Activated CD8-positive, alpha-beta memory T cell treated with anti-CD3 and anti-CD28 coated beads, Interleukin-2, amount 10 ng/mL, durations not matched to agents 7 days and 5 days (primary cell): ENCODE results near the gene GLP1R. TPM values are rescaled to one million over a fixed set of nuclear protein-coding genes. Genes with fewer than 3 reads are reported as not detected.

Experiments
- ATAC-seq: fragments of 150-1000 bp; cut with Tn5 transposase; one replicate; pipeline ENCODE4 v1.10.0; 2021; ENCODE audit warnings: moderate library complexity
- CTCF ChIA-PET: fragments of 350-600 bp; sonication (Branson Sonifier 250); formaldehyde crosslinking; loops from one replicate; lab custom pipeline; 2021; ENCODE audit warnings: antibody characterized with exemption; lab: Charles Lee
- DNase-seq: peaks from one replicate; pipeline ENCODE4 v3.0.0-alpha.2; 2020
- H3K27ac Mint-ChIP-seq: one replicate; pipeline ENCODE4 v1.8.0; 2021; ENCODE audit warnings: mild to moderate bottlenecking, mixed read lengths
- H3K27me3 Mint-ChIP-seq: one replicate; pipeline ENCODE4 v1.8.0; 2021; ENCODE audit warnings: mixed read lengths
- H3K36me3 Mint-ChIP-seq: one replicate; pipeline ENCODE4 v1.8.0; 2021; ENCODE audit warnings: mild to moderate bottlenecking, mixed read lengths
- H3K4me1 Mint-ChIP-seq: one replicate; pipeline ENCODE4 v1.8.0; 2021; ENCODE audit warnings: mixed read lengths
- H3K4me3 Mint-ChIP-seq: one replicate; pipeline ENCODE4 v1.8.0; 2021; ENCODE audit warnings: mild to moderate bottlenecking, moderate library complexity, mixed read lengths
- H3K9me3 Mint-ChIP-seq: one replicate; pipeline ENCODE4 v1.8.0; 2022; ENCODE audit warnings: low read depth, mixed read lengths
- total RNA-seq, 2 experiments: library from RNA; stranded (reverse); gene quantifications; one replicate each; pipeline ENCODE4 v1.2.3, GENCODE V29; 2021

Gene GLP1R
- not detected for total RNA-seq

GRCh38 chr6:39048481-39049399, at the start of gene GLP1R:
Gene GLP1R, plus strand, starts transcription at chr6:39048781. Its CDS starts 60 bp downstream, at chr6:39048841.
- no peak for DNase-seq
- peak; percentile 46 for ATAC-seq
- Mint-ChIP-seq H3K4me3 (no peak within 1 kb of the TSS), H3K27me3 (peaks cover 57% of the 10 kb centered on the region), H3K9me3 (no peaks in the 10 kb centered on the region), H3K36me3 (no peaks in the 10 kb centered on the region), H3K27ac (no peak within 1 kb of the TSS), H3K4me1 (peaks cover 23% of the 10 kb centered on the region)
- CTCF ChIA-PET = interaction anchor here (0.9 to 1.0 kb wide), 2 partner anchors 19 kb away, joined by 3 read pairs; no protein-coding TSS in a partner anchor

DNA sequence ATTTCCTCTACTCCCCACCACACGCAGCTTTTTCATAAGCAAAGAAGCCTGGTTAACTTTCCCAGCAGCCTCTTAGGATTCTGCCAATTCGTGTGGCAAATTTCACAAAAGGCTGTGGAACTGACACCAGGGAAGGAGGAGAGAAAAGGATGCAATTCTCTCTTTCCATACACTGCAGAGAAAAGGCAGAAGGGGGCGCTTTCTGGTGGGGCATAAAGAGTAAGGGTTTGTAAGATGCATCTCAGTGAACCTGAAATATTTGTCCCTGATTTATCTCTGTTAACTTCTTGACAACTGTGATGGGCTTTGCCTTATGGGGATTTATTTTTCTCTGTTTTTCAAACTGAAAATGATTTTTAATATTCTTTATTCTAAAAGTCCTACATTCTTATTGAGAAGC, 45.5 kb upstream of the GLP1R start:
- DNase-seq = no peak
- no peaks in the 10 kb centered on the region for H3K9me3 Mint-ChIP-seq
- ATAC-seq = no peak
- H3K4me3 Mint-ChIP-seq = no peak overlapping the region
- no peaks in the 10 kb centered on the region for H3K4me1 Mint-ChIP-seq
- CTCF ChIA-PET = interaction anchor here (1.2 to 1.4 kb wide), 3 partner anchors 89 to 307 kb away, joined by 3 to 6 read pairs (median 5); no protein-coding TSS in a partner anchor
- no peaks in the 10 kb centered on the region for H3K36me3 Mint-ChIP-seq
- H3K27me3 Mint-ChIP-seq = peaks cover 67% of the 10 kb centered on the region
- no peak overlapping the region for H3K27ac Mint-ChIP-seq

DNA sequence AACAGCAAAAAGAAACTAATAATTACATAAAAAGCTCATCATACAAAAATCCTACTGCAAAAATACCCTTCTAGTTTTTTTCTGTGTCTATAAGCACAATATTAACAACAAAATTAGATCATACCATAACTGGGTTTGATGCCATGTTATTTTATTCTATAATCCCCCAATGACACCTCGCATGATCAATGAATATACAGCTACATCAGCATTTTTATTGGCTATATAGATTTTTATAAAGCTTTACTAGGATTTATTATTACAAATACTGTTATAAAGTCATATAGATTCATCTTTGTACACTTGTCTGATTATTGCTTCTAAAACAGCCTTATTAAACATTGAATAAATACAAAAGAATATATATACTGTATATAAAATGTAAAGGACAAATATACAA, 45.1 kb upstream of the GLP1R start:
- peaks cover 70% of the 10 kb centered on the region for H3K27me3 Mint-ChIP-seq

GRCh38 chr6:39004801-39005200, 43.8 kb upstream of the GLP1R start:
- no peak overlapping the region for H3K4me3 Mint-ChIP-seq
- H3K9me3 Mint-ChIP-seq = no peaks in the 10 kb centered on the region
- CTCF ChIA-PET = no interaction called here
- ATAC-seq = no peak
- no peaks in the 10 kb centered on the region for H3K36me3 Mint-ChIP-seq
- no peak for DNase-seq
- H3K27ac Mint-ChIP-seq = no peak overlapping the region
- no peaks in the 10 kb centered on the region for H3K4me1 Mint-ChIP-seq
- H3K27me3 Mint-ChIP-seq = peaks cover 73% of the 10 kb centered on the region

More for the DNA sequence above, 45.1 kb upstream of the GLP1R start:
- Mint-ChIP-seq H3K27ac (no peak overlapping the region), H3K9me3 (no peaks in the 10 kb centered on the region), H3K36me3 (no peaks in the 10 kb centered on the region), H3K4me1 (no peaks in the 10 kb centered on the region), H3K4me3 (no peak overlapping the region)
- ATAC-seq (no peak), DNase-seq (no peak)
- CTCF ChIA-PET = interaction anchor here (1.3 to 1.4 kb wide), 2 partner anchors 89 to 299 kb away, joined by 3 to 6 read pairs; no protein-coding TSS in a partner anchor

GRCh38 chr6:39005774-39006173, 42.8 kb upstream of the GLP1R start:
- Mint-ChIP-seq H3K9me3 (no peaks in the 10 kb centered on the region), H3K27ac (no peak overlapping the region), H3K27me3 (peaks cover 70% of the 10 kb centered on the region), H3K4me1 (no peaks in the 10 kb centered on the region), H3K4me3 (no peak overlapping the region), H3K36me3 (no peaks in the 10 kb centered on the region)
- CTCF ChIA-PET = no interaction called here
- DNase-seq (no peak), ATAC-seq (no peak)

GRCh38 chr6:39007575-39007974, 41.0 kb upstream of the GLP1R start:
- Mint-ChIP-seq H3K4me1 (no peaks in the 10 kb centered on the region), H3K9me3 (no peaks in the 10 kb centered on the region), H3K27ac (no peak overlapping the region), H3K27me3 (peaks cover 75% of the 10 kb centered on the region), H3K36me3 (no peaks in the 10 kb centered on the region), H3K4me3 (no peak overlapping the region)
- no peak for DNase-seq
- CTCF ChIA-PET = no interaction called here
- no peak for ATAC-seq

- Mint-ChIP-seq H3K4me1 (no peaks in the 10 kb centered on the region), H3K36me3 (no peaks in the 10 kb centered on the region), H3K4me3 (no peak overlapping the region), H3K9me3 (no peaks in the 10 kb centered on the region), H3K27me3 (peaks cover 81% of the 10 kb centered on the region), H3K27ac (no peak overlapping the region)
- CTCF ChIA-PET = interaction anchor here (0.6 to 1.3 kb wide), 4 partner anchors 12 to 301 kb away, joined by 3 read pairs; partner anchors contain the start of gene KCNK5
- no peak for DNase-seq
- ATAC-seq = no peak
Observed at GRCh38 chr6:39008737-39009136, 39.8 kb upstream of the GLP1R start.

DNA sequence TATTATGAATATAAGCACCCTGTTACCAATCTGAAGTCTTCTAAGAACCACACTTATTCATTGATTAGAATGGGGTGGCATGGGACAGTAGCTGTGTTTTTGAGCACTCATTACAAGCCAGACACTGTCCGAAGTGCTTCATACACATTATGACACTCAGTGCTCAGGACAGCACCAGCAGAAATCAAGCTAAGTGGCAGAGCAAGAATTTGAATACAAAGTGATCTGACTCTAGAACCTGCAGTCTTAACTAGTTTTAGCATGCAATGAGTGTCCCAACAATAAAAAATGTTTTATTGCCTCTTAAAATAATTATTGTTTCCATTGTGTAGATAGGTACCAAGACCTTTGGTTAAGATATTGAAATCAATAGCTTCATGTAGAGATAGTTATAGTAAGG, 39.1 kb upstream of the GLP1R start:
- H3K9me3 Mint-ChIP-seq = no peaks in the 10 kb centered on the region
- H3K4me1 Mint-ChIP-seq = no peaks in the 10 kb centered on the region
- H3K27ac Mint-ChIP-seq = no peak overlapping the region
- no peak overlapping the region for H3K4me3 Mint-ChIP-seq
- CTCF ChIA-PET = interaction anchor here (1.1 to 1.3 kb wide), 2 partner anchors 13 to 300 kb away, joined by 3 to 5 read pairs; no protein-coding TSS in a partner anchor
- peaks cover 81% of the 10 kb centered on the region for H3K27me3 Mint-ChIP-seq
- ATAC-seq = no peak
- no peaks in the 10 kb centered on the region for H3K36me3 Mint-ChIP-seq
- no peak for DNase-seq

GRCh38 chr6:39016839-39017546, 31.6 kb upstream of the GLP1R start:
- peaks cover 30% of the 10 kb centered on the region for H3K27me3 Mint-ChIP-seq
- ATAC-seq (no peak), DNase-seq (no peak)
- H3K36me3 Mint-ChIP-seq = no peaks in the 10 kb centered on the region
- no peak overlapping the region for H3K27ac Mint-ChIP-seq
- no peaks in the 10 kb centered on the region for H3K4me1 Mint-ChIP-seq
- CTCF ChIA-PET = interaction anchor here (1.1 kb wide), 1 partner anchor 14 kb away, joined by 3 read pairs; no protein-coding TSS in a partner anchor
- H3K9me3 Mint-ChIP-seq = no peaks in the 10 kb centered on the region
- no peak overlapping the region for H3K4me3 Mint-ChIP-seq

GRCh38 chr6:39017547-39017880, 31.1 kb upstream of the GLP1R start:
- no peaks in the 10 kb centered on the region for H3K4me1 Mint-ChIP-seq
- no peaks in the 10 kb centered on the region for H3K9me3 Mint-ChIP-seq
- CTCF ChIA-PET = interaction anchor here (1.1 kb wide), 1 partner anchor 13 kb away, joined by 3 read pairs; no protein-coding TSS in a partner anchor
- no peak overlapping the region for H3K4me3 Mint-ChIP-seq
- ATAC-seq (no peak), DNase-seq (no peak)
- H3K27me3 Mint-ChIP-seq = peaks cover 25% of the 10 kb centered on the region
- H3K36me3 Mint-ChIP-seq = no peaks in the 10 kb centered on the region
- H3K27ac Mint-ChIP-seq = no peak overlapping the region

- Mint-ChIP-seq H3K27ac (no peak overlapping the region), H3K36me3 (no peaks in the 10 kb centered on the region), H3K4me3 (no peak overlapping the region), H3K4me1 (no peaks in the 10 kb centered on the region), H3K27me3 (peaks cover 20% of the 10 kb centered on the region), H3K9me3 (no peaks in the 10 kb centered on the region)
- ATAC-seq (no peak), DNase-seq (no peak)
- CTCF ChIA-PET = no interaction called here
Observed at GRCh38 chr6:39018103-39018502, 30.5 kb upstream of the GLP1R start.

GRCh38 chr6:39020136-39020535, 28.4 kb upstream of the GLP1R start:
- H3K4me3 Mint-ChIP-seq = no peak overlapping the region
- no peaks in the 10 kb centered on the region for H3K36me3 Mint-ChIP-seq
- H3K9me3 Mint-ChIP-seq = no peaks in the 10 kb centered on the region
- no peaks in the 10 kb centered on the region for H3K4me1 Mint-ChIP-seq
- peaks cover 14% of the 10 kb centered on the region for H3K27me3 Mint-ChIP-seq
- CTCF ChIA-PET = interaction anchor here (1.3 kb wide), 1 partner anchor 12 kb away, joined by 3 read pairs; no protein-coding TSS in a partner anchor
- ATAC-seq = no peak
- H3K27ac Mint-ChIP-seq = no peak overlapping the region
- DNase-seq = no peak

DNA sequence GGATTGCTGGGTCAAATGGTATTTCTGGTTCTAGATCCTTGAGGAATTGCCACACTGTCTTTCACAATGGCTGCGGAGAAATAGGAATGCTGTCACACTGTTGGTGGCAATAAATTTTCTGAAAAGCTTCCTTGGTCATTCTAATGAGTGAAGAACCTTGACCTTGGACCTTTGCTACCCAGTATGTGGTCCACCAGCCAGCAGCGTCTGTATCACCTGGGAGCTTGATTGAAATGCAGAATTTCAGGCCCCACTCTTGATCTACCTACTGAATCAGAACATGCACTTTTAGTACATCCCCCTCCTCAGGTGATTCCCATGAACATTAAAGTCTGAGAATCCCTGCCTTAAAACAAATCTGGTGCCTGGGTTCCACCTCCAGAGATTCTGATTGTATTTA, 27.5 kb upstream of the GLP1R start:
- CTCF ChIA-PET = interaction anchor here (1.3 kb wide), 1 partner anchor 13 kb away, joined by 3 read pairs; no protein-coding TSS in a partner anchor

More for the DNA sequence above, 27.5 kb upstream of the GLP1R start:
- Mint-ChIP-seq H3K27ac (no peak overlapping the region), H3K4me1 (peaks cover under 1% of the 10 kb centered on the region), H3K27me3 (peaks cover 11% of the 10 kb centered on the region), H3K4me3 (no peak overlapping the region), H3K36me3 (no peaks in the 10 kb centered on the region), H3K9me3 (no peaks in the 10 kb centered on the region)
- DNase-seq (no peak), ATAC-seq (no peak)
